Activated naive CD4-positive, alpha-beta T cell treated with anti-CD3 and anti-CD28 coated beads, Interleukin-2, amount 10 ng/mL, durations not matched to agents 7 days and 5 days (primary cell): Measurements from ENCODE around the gene SAMD15.

Experiments
- CTCF ChIA-PET: fragments of 350-600 bp; sonication (Branson Sonifier 250); formaldehyde crosslinking; loops from one replicate; lab custom pipeline; 2021; ENCODE audit warnings: antibody characterized with exemption; lab: Charles Lee
- DNase-seq: peaks from one replicate; pipeline ENCODE4 v3.0.0-alpha.2; 2020
- H3K27ac Mint-ChIP-seq: one replicate; pipeline ENCODE4 v1.8.0; 2021; ENCODE audit warnings: mild to moderate bottlenecking, moderate library complexity, mixed read lengths
- H3K27me3 Mint-ChIP-seq: one replicate; pipeline ENCODE4 v1.8.0; 2021; ENCODE audit warnings: mild to moderate bottlenecking, mixed read lengths
- H3K36me3 Mint-ChIP-seq: one replicate; pipeline ENCODE4 v1.8.0; 2021; ENCODE audit warnings: mixed read lengths
- H3K4me1 Mint-ChIP-seq: one replicate; pipeline ENCODE4 v1.8.0; 2021; ENCODE audit warnings: mixed read lengths
- H3K4me3 Mint-ChIP-seq: one replicate; pipeline ENCODE4 v1.8.0; 2021; ENCODE audit warnings: mild to moderate bottlenecking, moderate library complexity, mixed read lengths
- H3K9me3 Mint-ChIP-seq: one replicate; pipeline ENCODE4 v1.8.0; 2021; ENCODE audit warnings: mixed read lengths

Gene SAMD15

GRCh38 chr14:77353469-77354141 is 23.6 kb upstream of the SAMD15 start:
- no peaks in the 10 kb centered on the region for H3K27me3 Mint-ChIP-seq
- no peaks in the 10 kb centered on the region for H3K9me3 Mint-ChIP-seq
- DNase-seq: no peak
- peaks cover 6% of the 10 kb centered on the region for H3K36me3 Mint-ChIP-seq
- H3K4me3 Mint-ChIP-seq: no peak overlapping the region
- CTCF ChIA-PET: no interaction called here
- no peak overlapping the region for H3K27ac Mint-ChIP-seq
- no peaks in the 10 kb centered on the region for H3K4me1 Mint-ChIP-seq

- H3K4me1 Mint-ChIP-seq: no peaks in the 10 kb centered on the region
- no peak overlapping the region for H3K27ac Mint-ChIP-seq
- H3K4me3 Mint-ChIP-seq: no peak overlapping the region
- H3K36me3 Mint-ChIP-seq: no peaks in the 10 kb centered on the region
- no peaks in the 10 kb centered on the region for H3K9me3 Mint-ChIP-seq
- no peak for DNase-seq
- H3K27me3 Mint-ChIP-seq: no peaks in the 10 kb centered on the region
- CTCF ChIA-PET: interaction anchor here (0.8 to 1.3 kb wide), 2 partner anchors 23 to 203 kb away, joined by 3 read pairs; no protein-coding TSS in a partner anchor
These were observed 21.4 kb upstream of the SAMD15 start for GRCh38 chr14:77355811-77356210.

- CTCF ChIA-PET: no interaction called here
- H3K36me3 Mint-ChIP-seq: peaks cover 2% of the 10 kb centered on the region
- H3K27me3 Mint-ChIP-seq: no peaks in the 10 kb centered on the region
- DNase-seq: no peak
- no peaks in the 10 kb centered on the region for H3K4me1 Mint-ChIP-seq
- no peak overlapping the region for H3K4me3 Mint-ChIP-seq
- no peak overlapping the region for H3K27ac Mint-ChIP-seq
- H3K9me3 Mint-ChIP-seq: no peaks in the 10 kb centered on the region
These were observed 20.3 kb upstream of the SAMD15 start for GRCh38 chr14:77356899-77357298.

GRCh38 chr14:77359626-77360025 is 17.6 kb upstream of the SAMD15 start:
- H3K9me3 Mint-ChIP-seq: no peaks in the 10 kb centered on the region
- CTCF ChIA-PET: interaction anchor here (0.6 kb wide), 1 partner anchor 12 kb away, joined by 3 read pairs; no protein-coding TSS in a partner anchor
- H3K4me3 Mint-ChIP-seq: no peak overlapping the region

GRCh38 chr14:77364146-77364545 is 13.0 kb upstream of the SAMD15 start:
- Mint-ChIP-seq H3K36me3 (peaks cover 2% of the 10 kb centered on the region), H3K4me3 (no peak overlapping the region), H3K4me1 (peaks cover 4% of the 10 kb centered on the region), H3K9me3 (no peaks in the 10 kb centered on the region), H3K27ac (no peak overlapping the region), H3K27me3 (no peaks in the 10 kb centered on the region)
- CTCF ChIA-PET: no interaction called here
- no peak for DNase-seq

More at GRCh38 chr14:77359626-77360025, 17.6 kb upstream of the SAMD15 start:
- no peaks in the 10 kb centered on the region for H3K4me1 Mint-ChIP-seq
- peaks cover 2% of the 10 kb centered on the region for H3K36me3 Mint-ChIP-seq
- no peak overlapping the region for H3K27ac Mint-ChIP-seq
- no peak for DNase-seq
- H3K27me3 Mint-ChIP-seq: no peaks in the 10 kb centered on the region

GRCh38 chr14:77369285-77369684 is 7.9 kb upstream of the SAMD15 start:
- H3K9me3 Mint-ChIP-seq: no peaks in the 10 kb centered on the region
- DNase-seq: no peak
- CTCF ChIA-PET: interaction anchor here (0.7 to 0.8 kb wide), 2 partner anchors 65 to 224 kb away, joined by 3 read pairs; no protein-coding TSS in a partner anchor
- no peak overlapping the region for H3K27ac Mint-ChIP-seq
- H3K27me3 Mint-ChIP-seq: no peaks in the 10 kb centered on the region
- peaks cover 13% of the 10 kb centered on the region for H3K36me3 Mint-ChIP-seq
- peaks cover 29% of the 10 kb centered on the region for H3K4me1 Mint-ChIP-seq
- H3K4me3 Mint-ChIP-seq: no peak overlapping the region

GRCh38 chr14:77372304-77372841 is 4.8 kb upstream of the SAMD15 start:
- Mint-ChIP-seq H3K36me3 (peaks cover 18% of the 10 kb centered on the region), H3K4me1 (peaks cover 51% of the 10 kb centered on the region), H3K9me3 (no peaks in the 10 kb centered on the region), H3K4me3 (no peak overlapping the region), H3K27ac (no peak overlapping the region), H3K27me3 (no peaks in the 10 kb centered on the region)
- no peak for DNase-seq
- CTCF ChIA-PET: no interaction called here

- H3K4me1 Mint-ChIP-seq: peaks cover 38% of the 10 kb centered on the region
- peaks cover 4% of the 10 kb centered on the region for H3K27me3 Mint-ChIP-seq
- H3K9me3 Mint-ChIP-seq: no peaks in the 10 kb centered on the region
- peak overlapping the region; percentile 89 for H3K4me3 Mint-ChIP-seq
- no peak overlapping the region for H3K27ac Mint-ChIP-seq
- peaks cover 16% of the 10 kb centered on the region for H3K36me3 Mint-ChIP-seq
- CTCF ChIA-PET: no interaction called here
- DNase-seq: no peak
These were observed 1.8 kb upstream of the SAMD15 start for GRCh38 chr14:77375164-77375950.

- Mint-ChIP-seq H3K36me3 (peaks cover 16% of the 10 kb centered on the region), H3K27me3 (peaks cover 4% of the 10 kb centered on the region), H3K9me3 (no peaks in the 10 kb centered on the region), H3K27ac (peak overlapping the region; percentile 85), H3K4me1 (peaks cover 38% of the 10 kb centered on the region), H3K4me3 (peak overlapping the region; percentile 89)
- peak; percentile 52 for DNase-seq
- CTCF ChIA-PET: interaction anchor here (1.1 to 1.8 kb wide), 2 partner anchors 55 to 84 kb away, joined by 4 to 7 read pairs; partner anchors contain the start of gene GSTZ1
These were observed 1.0 kb upstream of the SAMD15 start for GRCh38 chr14:77375973-77376770.

- no peak overlapping the region for H3K27ac Mint-ChIP-seq
- H3K36me3 Mint-ChIP-seq: peaks cover 16% of the 10 kb centered on the region
- no peaks in the 10 kb centered on the region for H3K9me3 Mint-ChIP-seq
- CTCF ChIA-PET: interaction anchor here (0.5 to 1.8 kb wide), 5 partner anchors 10 to 566 kb away, joined by 3 to 7 read pairs (median 4); partner anchors contain the start of gene GSTZ1
- H3K27me3 Mint-ChIP-seq: peaks cover 4% of the 10 kb centered on the region
- DNase-seq: no peak
- no peak overlapping the region for H3K4me3 Mint-ChIP-seq
- peaks cover 36% of the 10 kb centered on the region for H3K4me1 Mint-ChIP-seq
These were observed 294 bp downstream of the SAMD15 start for GRCh38 chr14:77377502-77377844.

GRCh38 chr14:77378701-77379100 is 1.5 kb downstream of the SAMD15 start:
- no peak for DNase-seq
- no peaks in the 10 kb centered on the region for H3K9me3 Mint-ChIP-seq

GRCh38 chr14:77390188-77390587 is 13.0 kb downstream of the SAMD15 start:
- CTCF ChIA-PET: interaction anchor here (1.1 kb wide), 1 partner anchor 74 kb away, joined by 3 read pairs; no protein-coding TSS in a partner anchor
- no peaks in the 10 kb centered on the region for H3K4me1 Mint-ChIP-seq

More at GRCh38 chr14:77378701-77379100, 1.5 kb downstream of the SAMD15 start:
- CTCF ChIA-PET: interaction anchor here (0.6 kb wide), 1 partner anchor 23 kb away, joined by 3 read pairs; no protein-coding TSS in a partner anchor
- H3K27ac Mint-ChIP-seq: no peak overlapping the region
- H3K27me3 Mint-ChIP-seq: peaks cover 4% of the 10 kb centered on the region
- no peak overlapping the region for H3K4me3 Mint-ChIP-seq
- H3K36me3 Mint-ChIP-seq: peaks cover 9% of the 10 kb centered on the region
- peaks cover 27% of the 10 kb centered on the region for H3K4me1 Mint-ChIP-seq

GRCh38 chr14:77400216-77400615 is 23.0 kb downstream of the SAMD15 start:
- H3K4me1 Mint-ChIP-seq: no peaks in the 10 kb centered on the region
- no peaks in the 10 kb centered on the region for H3K27me3 Mint-ChIP-seq
- CTCF ChIA-PET: no interaction called here
- peaks cover 2% of the 10 kb centered on the region for H3K9me3 Mint-ChIP-seq
- H3K27ac Mint-ChIP-seq: no peak overlapping the region
- DNase-seq: no peak
- H3K36me3 Mint-ChIP-seq: no peaks in the 10 kb centered on the region
- no peak overlapping the region for H3K4me3 Mint-ChIP-seq

More at GRCh38 chr14:77390188-77390587, 13.0 kb downstream of the SAMD15 start:
- no peaks in the 10 kb centered on the region for H3K36me3 Mint-ChIP-seq
- no peaks in the 10 kb centered on the region for H3K27me3 Mint-ChIP-seq
- H3K4me3 Mint-ChIP-seq: no peak overlapping the region
- no peak for DNase-seq
- no peaks in the 10 kb centered on the region for H3K9me3 Mint-ChIP-seq
- H3K27ac Mint-ChIP-seq: no peak overlapping the region
